ENCODE results near the gene LIPC.

Gene LIPC

GRCh38 chr15:58431221-58432149 is at the start of gene LIPC:
LIPC (plus strand) TSS chr15:58431991; CDS start chr15:58432033, 42 bp downstream.
- DNase-seq (ENCODE audit: low read depth, low spot score), result no peak

DNA sequence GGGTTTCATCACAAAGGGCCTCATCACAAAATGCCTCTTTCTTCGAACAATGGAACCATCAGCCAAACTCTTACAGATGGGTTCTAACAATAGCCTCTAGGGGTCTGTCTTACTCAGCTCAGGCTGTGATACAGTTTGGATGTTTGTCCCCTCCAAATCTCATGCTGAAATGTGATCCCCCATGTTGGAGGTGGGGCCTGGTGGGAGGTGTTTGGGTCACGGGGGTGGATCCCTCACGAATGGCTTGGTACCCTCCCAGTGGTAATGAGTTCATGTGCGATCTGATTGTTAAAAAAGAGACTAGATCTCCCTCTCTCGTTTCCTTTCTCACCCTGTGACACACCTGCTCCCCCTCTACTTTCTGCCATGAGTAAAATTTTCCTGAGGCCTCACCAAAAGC is 47.9 kb upstream of the LIPC start:
- no peak for DNase-seq (ENCODE audit: low read depth, low spot score)

GRCh38 chr15:58384667-58385066 is 47.1 kb upstream of the LIPC start:
- no peak for DNase-seq (ENCODE audit: low read depth, low spot score)

DNA sequence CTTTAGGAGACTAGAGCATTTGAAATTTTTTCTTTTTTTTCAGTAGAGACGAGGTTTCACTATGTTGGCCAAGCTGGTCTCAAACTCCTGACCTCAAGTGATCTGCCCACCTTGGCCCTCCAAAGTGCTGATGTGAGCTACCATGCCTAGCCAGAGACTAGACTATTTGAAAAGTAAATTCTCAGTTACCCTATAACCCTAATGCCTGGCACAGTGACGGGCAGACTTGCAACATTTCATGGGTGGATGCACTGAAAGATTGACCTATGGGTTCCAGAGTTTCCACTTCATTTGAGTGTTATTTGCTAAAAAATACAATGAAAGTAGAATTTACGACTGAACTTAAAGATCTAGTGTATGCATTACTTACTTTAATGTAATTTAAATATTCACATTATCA is 45.7 kb upstream of the LIPC start:
- no peak for DNase-seq (ENCODE audit: low read depth, low spot score)

- DNase-seq (ENCODE audit: low read depth, low spot score), result no peak
Observed at GRCh38 chr15:58386641-58387040, 45.1 kb upstream of the LIPC start.

- DNase-seq (ENCODE audit: low read depth, low spot score), result no peak
Observed at GRCh38 chr15:58387130-58387529, 44.7 kb upstream of the LIPC start.

GRCh38 chr15:58388211-58388610 is 43.6 kb upstream of the LIPC start:
- no peak for DNase-seq (ENCODE audit: low read depth, low spot score)

DNA sequence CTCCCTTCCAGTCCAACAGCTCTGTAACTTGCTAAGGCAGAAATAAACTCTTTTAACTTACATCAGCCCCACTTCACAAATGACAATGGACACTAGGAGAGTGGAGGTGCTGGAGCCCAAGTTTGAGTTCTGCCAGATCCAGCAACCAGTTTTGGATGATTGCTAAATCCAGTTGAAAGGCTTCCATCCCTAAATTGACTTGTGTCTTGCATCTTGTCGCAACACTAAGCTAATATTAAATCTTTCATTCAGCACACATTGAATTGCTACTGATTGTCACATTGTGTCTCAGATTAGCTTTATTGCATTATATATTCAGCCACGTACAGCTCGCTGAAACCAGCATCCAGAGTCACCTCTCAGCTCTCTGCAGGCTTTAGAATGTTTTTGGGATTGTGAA is 41.7 kb upstream of the LIPC start:
- DNase-seq (ENCODE audit: low read depth, low spot score), result no peak

DNA sequence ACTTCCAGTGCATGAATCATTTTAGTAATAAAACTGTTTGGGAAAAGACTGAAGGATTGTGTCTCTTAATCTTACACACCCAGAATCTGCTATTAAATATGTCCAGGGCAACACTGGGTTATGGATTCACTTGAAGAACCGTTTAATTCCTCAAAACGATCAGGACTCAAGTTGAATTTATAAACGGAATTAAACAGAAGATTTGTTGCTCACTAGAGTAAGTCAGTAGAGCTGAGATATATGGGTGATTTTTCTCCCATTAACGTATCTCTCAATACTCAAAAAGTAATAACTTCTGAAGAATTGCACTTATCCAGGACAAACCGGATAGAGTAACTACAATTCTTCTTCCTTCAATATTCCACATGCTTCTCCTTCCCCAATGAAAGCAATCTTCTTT is 41.1 kb upstream of the LIPC start:
- DNase-seq (ENCODE audit: low read depth, low spot score), result no peak

GRCh38 chr15:58391088-58391487 is 40.7 kb upstream of the LIPC start:
- no peak for DNase-seq (ENCODE audit: low read depth, low spot score)

DNA sequence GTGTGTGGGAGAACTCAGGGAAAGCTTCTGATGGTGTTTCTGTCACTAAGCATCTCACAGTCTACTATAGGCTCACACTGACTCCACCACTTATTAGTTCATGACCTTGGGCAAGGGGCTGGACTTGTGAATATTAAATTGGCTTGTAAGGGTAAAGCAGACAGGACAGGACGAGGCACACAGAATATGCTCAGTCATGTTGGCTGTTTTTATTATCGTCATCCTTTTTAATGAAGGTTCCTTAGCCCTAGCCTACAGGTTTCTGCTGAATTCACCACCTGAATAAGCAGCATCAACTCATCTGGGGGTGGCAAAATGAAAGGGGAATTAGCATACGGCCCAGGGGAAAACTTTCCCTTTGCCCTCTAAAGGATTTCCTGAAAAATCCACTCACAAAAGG is 39.6 kb upstream of the LIPC start:
- DNase-seq (ENCODE audit: low read depth, low spot score), result no peak

DNA sequence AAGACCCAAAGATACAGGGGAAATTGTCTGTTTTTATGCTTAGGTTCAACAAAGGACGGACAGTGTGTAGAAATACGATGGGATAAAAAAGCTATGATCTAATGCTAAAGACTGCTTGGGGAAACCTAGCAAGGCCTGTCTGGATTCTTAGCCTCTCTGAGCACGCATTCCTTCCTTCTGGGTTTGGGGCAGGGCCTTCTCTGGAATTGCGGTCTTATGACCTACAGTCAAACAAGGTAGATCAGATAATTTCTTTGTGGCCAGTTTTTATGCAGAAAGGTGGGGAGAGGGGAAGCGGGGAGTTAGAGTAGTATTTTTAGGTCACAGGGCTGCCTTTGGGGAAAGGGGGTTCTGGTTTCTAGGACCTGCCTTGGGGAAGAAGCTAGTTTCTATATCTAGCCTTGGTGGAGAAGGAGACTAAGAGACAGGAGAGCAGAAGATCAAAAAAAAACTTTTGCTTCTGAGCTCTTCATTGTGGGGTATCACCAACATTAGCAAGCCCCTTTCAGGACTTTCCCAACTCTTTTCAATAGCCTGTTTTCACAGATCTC is 39.1 kb upstream of the LIPC start:
- DNase-seq (ENCODE audit: low read depth, low spot score), result no peak

GRCh38 chr15:58393241-58393662 is 38.5 kb upstream of the LIPC start:
- DNase-seq (ENCODE audit: low read depth, low spot score), result no peak

- DNase-seq (ENCODE audit: low read depth, low spot score), result no peak
Observed at GRCh38 chr15:58396181-58396580, 35.6 kb upstream of the LIPC start.

DNA sequence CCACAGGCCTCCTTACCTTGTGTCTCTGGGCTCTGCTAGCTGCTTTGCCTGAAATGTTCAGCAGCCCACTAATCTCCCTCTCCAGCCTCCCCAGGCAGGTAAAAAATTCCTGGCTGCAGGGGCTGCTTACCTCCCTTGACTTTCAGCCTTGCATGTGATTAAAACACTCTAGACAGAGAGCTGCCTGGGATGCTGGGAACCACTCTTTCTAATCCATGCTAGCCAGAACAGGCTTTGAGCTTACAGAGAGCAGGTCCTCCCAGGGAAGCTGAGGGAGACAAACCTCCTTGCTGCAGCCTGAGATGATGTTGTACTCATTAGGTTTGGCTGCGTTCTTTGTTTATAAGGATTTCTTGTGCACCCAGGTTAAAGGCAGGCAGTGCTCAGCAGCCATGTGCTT is 33.7 kb upstream of the LIPC start:
- DNase-seq (ENCODE audit: low read depth, low spot score), result no peak

- no peak for DNase-seq (ENCODE audit: low read depth, low spot score)
Observed at GRCh38 chr15:58398643-58399042, 33.1 kb upstream of the LIPC start.

GRCh38 chr15:58399739-58400138 is 32.1 kb upstream of the LIPC start:
- no peak for DNase-seq (ENCODE audit: low read depth, low spot score)

- no peak for DNase-seq (ENCODE audit: low read depth, low spot score)
Observed at GRCh38 chr15:58401276-58401675, 30.5 kb upstream of the LIPC start.

- DNase-seq (ENCODE audit: low read depth, low spot score), result no peak
Observed at GRCh38 chr15:58401991-58402649, 29.7 kb upstream of the LIPC start.

DNA sequence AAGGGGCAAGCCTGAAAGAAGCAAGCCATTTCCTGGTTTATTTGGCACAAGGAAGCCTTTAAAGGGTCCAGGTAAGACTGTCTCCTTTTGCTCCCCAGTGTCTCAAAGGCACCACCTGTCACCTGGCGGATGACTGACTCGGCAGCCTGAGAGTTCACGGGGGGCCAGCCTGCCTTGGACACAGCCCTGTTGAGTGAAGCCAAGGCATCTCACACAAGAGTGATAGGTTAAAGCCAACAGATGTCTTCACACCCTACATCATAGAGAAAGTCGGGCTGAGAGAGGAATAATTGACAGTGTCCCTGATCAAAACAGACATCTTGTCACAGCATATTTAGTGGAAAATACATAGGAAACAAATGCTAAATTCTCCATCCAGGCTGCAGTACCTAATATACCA is 28.2 kb upstream of the LIPC start:
- DNase-seq (ENCODE audit: low read depth, low spot score), result no peak

DNA sequence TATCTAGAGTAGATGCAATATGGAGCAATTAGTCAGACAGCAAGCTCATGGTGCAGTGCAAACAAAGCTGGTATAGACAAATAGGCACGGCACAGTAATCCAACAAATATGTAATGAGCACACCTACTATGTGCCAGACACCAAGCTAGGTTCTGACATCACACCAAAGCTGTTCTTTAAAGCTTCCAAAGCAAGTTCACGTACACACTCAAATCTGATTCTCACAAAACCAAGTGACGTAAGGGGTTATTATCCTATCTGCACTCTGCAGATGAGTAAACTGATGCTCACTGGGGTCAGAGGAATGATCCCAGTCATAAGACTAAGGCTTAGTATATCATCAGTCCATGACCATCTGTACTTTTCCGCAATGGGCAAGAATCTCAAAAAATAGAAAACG is 27.8 kb upstream of the LIPC start:
- no peak for DNase-seq (ENCODE audit: low read depth, low spot score)

GRCh38 chr15:58404722-58405121 is 27.1 kb upstream of the LIPC start:
- no peak for DNase-seq (ENCODE audit: low read depth, low spot score)

DNA sequence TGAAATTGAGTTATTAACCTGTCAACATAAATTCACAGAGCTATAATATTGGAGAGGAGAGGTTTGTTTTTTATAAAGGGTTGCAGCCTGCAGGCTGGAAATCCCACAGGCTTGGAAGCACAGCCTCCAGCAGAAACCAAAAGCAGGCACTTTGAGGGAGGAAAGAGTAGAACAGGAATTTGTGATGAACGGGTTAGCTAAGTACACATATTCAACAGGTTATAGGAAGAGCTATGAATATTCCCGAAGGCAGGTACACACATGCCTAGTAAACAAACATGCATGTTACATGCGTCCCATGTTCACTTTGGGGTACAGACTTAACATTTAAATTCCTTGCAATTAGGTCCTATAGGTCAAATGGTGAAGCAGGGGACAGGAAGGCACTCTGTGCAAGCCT is 25.9 kb upstream of the LIPC start:
- no peak for DNase-seq (ENCODE audit: low read depth, low spot score)
